ENCODE data around the gene IFI44L.

Gene IFI44L

GRCh38 chr1:78604643-78605042, 15.6 kb upstream of the IFI44L start:
- no peak for TF ChIP-seq FOXP2 (optimal IDR thresholded peaks at IDR 0.05; ENCODE audit: borderline replicate concordance, extremely low read depth, extremely low read length, insufficient read depth)
- no peak for TF ChIP-seq POLR2AphosphoS5 (IDR thresholded peaks at IDR 0.05; ENCODE audit: low read depth, low read length)

GRCh38 chr1:78606274-78606673, 14.0 kb upstream of the IFI44L start:
- no peak for TF ChIP-seq POLR2AphosphoS5 (IDR thresholded peaks at IDR 0.05; ENCODE audit: low read depth, low read length)
- TF ChIP-seq REST (IDR thresholded peaks at IDR 0.05; ENCODE audit: insufficient read depth in 1 of 2, low read depth in 2 of 2, low read length in 2 of 2) = no peak
- no peak for TF ChIP-seq TAF1 (IDR thresholded peaks at IDR 0.05; ENCODE audit: borderline replicate concordance, insufficient read depth, low read length)
- TF ChIP-seq FOXP2 (optimal IDR thresholded peaks at IDR 0.05; ENCODE audit: borderline replicate concordance, extremely low read depth, extremely low read length, insufficient read depth) = no peak
- no peak for TF ChIP-seq SIN3A (IDR thresholded peaks at IDR 0.05; ENCODE audit: borderline replicate concordance, insufficient read depth, low read length)

GRCh38 chr1:78607334-78607927, 12.8 kb upstream of the IFI44L start:
- no peak for TF ChIP-seq SIN3A (IDR thresholded peaks at IDR 0.05; ENCODE audit: borderline replicate concordance, insufficient read depth, low read length)
- no peak for TF ChIP-seq FOXP2 (optimal IDR thresholded peaks at IDR 0.05; ENCODE audit: borderline replicate concordance, extremely low read depth, extremely low read length, insufficient read depth)
- TF ChIP-seq TAF1 (IDR thresholded peaks at IDR 0.05; ENCODE audit: borderline replicate concordance, insufficient read depth, low read length) = no peak
- no peak for TF ChIP-seq REST (IDR thresholded peaks at IDR 0.05; ENCODE audit: insufficient read depth in 1 of 2, low read depth in 2 of 2, low read length in 2 of 2)

DNA sequence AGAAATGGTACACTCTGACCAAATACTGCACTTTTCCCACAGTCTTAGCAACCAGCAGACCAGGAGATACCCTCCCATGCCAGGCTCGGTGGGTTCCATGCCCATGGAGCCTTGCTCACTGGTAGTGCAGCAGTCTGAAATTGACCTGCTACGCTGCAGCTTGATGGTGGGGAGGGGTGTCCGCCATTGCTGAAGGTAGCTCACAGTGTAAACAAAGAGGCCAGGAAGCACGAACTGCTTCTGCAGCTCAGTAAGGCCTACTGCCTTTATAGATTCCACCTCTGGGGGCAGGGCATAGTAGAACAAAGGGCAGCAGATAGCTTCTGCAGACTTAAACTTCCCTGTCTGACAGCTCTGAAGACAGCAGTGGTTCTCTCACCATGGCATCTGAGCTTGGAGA, 12.3 kb upstream of the IFI44L start:
- TF ChIP-seq POLR2AphosphoS5 (IDR thresholded peaks at IDR 0.05; ENCODE audit: low read depth, low read length) = no peak
- no peak for TF ChIP-seq TAF1 (IDR thresholded peaks at IDR 0.05; ENCODE audit: borderline replicate concordance, insufficient read depth, low read length)
- no peak for TF ChIP-seq REST (IDR thresholded peaks at IDR 0.05; ENCODE audit: insufficient read depth in 1 of 2, low read depth in 2 of 2, low read length in 2 of 2)
- TF ChIP-seq SIN3A (IDR thresholded peaks at IDR 0.05; ENCODE audit: borderline replicate concordance, insufficient read depth, low read length) = no peak
- TF ChIP-seq FOXP2 (optimal IDR thresholded peaks at IDR 0.05; ENCODE audit: borderline replicate concordance, extremely low read depth, extremely low read length, insufficient read depth) = no peak

GRCh38 chr1:78617615-78618026, 2.6 kb upstream of the IFI44L start:
- TF ChIP-seq POLR2AphosphoS5 (IDR thresholded peaks at IDR 0.05; ENCODE audit: low read depth, low read length) (no peak), FOXP2 (optimal IDR thresholded peaks at IDR 0.05; ENCODE audit: borderline replicate concordance, extremely low read depth, extremely low read length, insufficient read depth) (no peak), REST (IDR thresholded peaks at IDR 0.05; ENCODE audit: insufficient read depth in 1 of 2, low read depth in 2 of 2, low read length in 2 of 2) (no peak), SIN3A (IDR thresholded peaks at IDR 0.05; ENCODE audit: borderline replicate concordance, insufficient read depth, low read length) (no peak), TAF1 (IDR thresholded peaks at IDR 0.05; ENCODE audit: borderline replicate concordance, insufficient read depth, low read length) (no peak)
